ENCODE data around the gene HNF1A.

HNF1A gene

DNA sequence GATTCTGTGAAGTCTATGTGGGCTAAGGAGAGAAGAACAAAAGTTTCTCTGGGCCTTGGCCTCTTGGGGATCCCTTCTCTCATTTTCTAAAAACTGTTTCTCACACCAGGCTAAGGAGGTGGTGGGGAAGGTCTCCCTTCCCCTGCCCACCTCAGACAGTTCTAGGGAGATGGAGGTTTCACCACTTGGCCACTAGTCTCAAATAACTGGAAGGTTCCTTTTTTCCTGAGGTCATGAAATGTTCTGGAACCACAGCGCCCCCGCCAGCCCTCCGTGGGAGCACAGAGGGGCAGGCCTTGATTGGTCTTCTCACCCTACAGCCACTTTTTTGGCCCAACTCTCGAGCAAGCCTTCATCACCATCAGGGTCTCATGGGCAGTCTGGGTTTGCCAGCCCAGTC lies 25.3 kb downstream of the HNF1A start:
- no peak for DNase-seq
- intact Hi-C loops (cut with DNase I) = no loop called here

DNA sequence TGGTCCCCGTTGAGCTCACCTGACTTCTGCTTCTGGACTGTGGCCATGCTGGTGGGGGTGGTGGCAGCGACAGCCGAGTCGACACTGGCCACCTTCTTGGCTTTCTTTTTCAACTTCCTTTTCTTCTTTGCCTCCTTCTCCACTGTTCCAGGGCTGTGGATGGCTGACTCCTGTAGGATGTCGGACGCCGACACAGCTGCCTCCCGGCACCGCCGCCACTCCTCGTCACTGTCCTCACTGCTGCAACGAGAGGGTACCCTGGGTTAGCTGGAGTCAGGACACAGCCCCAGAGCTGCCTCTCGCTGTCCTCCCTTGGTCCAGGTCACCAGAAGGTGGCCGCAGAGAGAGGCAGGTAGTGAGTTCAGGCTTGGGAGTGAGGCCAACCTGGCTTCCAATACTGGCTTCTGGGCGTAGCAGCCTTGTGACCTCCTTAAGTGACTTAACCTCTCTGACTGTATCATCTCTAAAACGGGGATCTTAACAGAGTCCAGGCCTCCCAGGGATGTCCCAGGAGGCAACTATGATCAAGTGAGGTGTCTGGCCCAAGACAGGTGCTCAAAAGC lies 26.0 kb downstream of the HNF1A start:
- no peak for DNase-seq
- intact Hi-C loops (cut with DNase I) = no loop called here

DNA sequence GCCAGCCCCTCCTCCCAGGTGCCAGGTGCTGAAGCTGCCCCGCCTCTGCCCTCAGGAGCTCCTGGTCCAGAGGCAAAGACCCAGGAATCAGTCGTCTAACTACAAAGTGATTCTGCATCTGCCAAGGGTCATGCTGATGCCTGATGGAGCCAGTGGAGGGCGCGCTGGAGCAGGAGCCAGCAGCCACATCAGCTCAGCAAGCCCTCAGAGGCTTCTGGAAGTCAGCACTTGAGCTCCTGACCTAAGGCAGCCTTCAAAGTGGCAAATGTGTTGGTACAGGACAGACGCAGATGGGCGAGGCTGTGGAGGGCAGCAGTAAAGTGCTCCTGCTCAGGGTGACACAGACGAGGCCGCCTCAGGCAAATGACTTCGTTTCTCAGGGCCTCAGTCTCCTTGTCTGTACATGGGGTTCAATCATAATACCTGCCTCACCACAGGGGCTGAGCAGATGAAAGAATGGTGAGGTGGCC lies 27.0 kb downstream of the HNF1A start:
- peak in 36 of 42 donors; percentile 10 to 67 (median 36) for DNase-seq
- intact Hi-C loops (cut with DNase I) = no loop called here

DNA sequence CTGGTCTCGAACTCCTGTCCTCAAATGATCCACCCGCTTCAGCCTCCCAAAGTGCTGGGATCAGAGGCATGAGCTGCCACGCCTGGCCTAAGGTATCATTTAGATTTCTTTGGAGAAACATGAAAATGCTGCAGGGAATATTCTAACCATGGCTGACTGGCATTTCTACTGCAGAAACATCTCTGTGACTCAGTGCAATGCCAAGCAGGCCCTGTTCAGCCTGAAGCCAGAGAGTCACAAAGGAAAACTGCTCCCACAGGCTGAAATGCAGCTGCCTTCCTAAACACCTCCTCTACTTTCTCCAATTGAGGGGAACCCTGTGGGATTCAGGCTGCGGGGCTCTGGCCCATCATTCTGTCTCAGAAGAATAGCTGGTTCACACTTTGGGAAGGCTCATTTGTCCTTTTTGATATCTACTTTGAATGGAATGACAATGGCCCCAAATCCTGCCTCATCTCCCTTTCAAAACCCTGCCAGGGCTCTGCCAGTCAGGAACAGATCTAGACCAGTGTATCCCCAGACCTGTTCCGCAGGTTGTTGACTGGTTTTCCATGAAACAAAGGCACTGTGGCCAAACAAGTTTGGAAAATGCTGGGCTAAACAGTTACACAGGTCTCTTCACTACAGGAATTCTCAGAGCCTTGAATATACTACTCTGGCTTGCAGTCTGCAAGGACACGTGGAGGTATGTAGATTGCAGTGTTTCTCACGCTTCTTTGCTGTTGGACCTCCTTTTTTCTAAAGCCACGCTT lies 30.2 kb downstream of the HNF1A start:
- intact Hi-C loops (cut with DNase I) = no loop called here
- no peak for DNase-seq

DNA sequence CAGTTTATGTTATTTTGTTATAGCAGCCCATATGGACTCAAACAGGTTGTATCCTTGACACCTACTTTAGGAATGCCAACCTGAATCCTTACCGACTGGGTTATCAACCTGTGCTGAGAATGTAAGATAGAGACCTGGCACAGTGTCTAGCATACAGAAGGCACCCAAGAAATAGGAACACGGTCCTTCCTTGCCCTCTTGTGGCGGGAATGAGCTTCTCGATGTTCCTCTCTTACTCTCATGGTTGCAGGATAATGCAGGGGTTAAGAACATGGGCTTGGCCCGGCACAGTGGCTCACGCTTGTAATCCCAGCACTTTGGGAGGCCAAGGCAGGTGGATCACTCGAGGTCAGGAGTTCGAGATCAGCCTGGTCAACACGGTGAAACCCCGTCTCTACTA lies 31.4 kb downstream of the HNF1A start:
- intact Hi-C loops (cut with DNase I) = no loop called here
- peak in 22 of 42 donors; percentile 7 to 61 (median 32) for DNase-seq

DNA sequence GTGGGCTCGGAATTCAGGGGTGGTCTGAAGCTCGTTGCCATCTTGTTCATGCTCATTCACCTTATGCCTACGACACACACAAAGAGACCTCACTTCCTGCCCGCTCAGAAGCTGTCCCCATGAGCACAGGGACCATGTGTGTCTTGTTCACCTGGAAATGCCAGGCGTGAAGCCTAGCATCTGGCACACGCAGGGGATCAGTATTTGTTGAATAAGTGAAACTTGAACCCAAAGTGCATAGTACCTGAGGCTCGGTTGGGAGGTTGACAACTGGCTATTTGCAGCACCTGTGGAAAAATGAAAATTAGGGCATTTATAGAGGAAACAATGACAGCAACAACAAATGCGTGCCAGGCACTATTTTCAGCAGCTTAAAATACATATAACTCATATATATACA lies 32.5 kb downstream of the HNF1A start:
- intact Hi-C loops (cut with DNase I) = no loop called here
- DNase-seq = no peak

DNA sequence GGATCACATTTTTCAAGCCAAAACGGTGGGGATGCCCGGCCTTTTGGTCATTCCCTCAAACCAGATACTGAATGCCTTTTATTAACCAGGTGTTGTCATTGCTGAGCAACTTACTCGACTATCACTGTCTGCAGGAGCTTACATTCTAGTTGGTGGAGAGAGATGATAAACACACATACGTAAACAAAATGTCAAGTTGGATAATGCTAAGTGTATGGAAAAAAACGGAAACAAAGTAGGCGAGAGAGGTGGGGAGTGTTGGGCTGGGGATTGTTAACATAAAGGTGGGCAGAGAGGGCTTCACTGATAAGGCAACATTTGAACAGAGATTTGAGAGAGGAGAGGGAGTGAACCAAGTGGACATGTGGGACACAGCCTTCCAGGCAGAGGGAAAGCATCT lies 33.5 kb downstream of the HNF1A start:
- DNase-seq = no peak
- intact Hi-C loops (cut with DNase I) = no loop called here

DNA sequence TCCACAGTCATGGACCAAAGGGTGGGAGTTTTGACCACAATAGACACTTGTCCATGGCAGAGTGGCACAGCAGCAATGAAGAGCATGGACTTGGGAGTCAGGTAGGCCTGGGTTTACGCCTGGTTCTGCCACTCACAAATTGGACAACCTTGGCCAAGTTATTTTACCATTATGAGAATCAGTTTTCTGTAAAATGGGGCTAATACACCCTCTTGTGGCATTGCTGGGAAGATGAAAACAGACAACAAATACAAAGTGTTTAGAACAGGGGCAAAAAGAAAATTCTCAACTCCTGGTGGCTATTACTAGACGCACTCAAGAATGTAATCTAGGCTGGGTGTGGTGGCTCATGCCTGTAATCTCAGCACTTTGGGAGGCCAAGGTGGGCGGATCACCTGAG lies 35.4 kb downstream of the HNF1A start:
- DNase-seq = no peak
- intact Hi-C loops (cut with DNase I) = no loop called here

DNA sequence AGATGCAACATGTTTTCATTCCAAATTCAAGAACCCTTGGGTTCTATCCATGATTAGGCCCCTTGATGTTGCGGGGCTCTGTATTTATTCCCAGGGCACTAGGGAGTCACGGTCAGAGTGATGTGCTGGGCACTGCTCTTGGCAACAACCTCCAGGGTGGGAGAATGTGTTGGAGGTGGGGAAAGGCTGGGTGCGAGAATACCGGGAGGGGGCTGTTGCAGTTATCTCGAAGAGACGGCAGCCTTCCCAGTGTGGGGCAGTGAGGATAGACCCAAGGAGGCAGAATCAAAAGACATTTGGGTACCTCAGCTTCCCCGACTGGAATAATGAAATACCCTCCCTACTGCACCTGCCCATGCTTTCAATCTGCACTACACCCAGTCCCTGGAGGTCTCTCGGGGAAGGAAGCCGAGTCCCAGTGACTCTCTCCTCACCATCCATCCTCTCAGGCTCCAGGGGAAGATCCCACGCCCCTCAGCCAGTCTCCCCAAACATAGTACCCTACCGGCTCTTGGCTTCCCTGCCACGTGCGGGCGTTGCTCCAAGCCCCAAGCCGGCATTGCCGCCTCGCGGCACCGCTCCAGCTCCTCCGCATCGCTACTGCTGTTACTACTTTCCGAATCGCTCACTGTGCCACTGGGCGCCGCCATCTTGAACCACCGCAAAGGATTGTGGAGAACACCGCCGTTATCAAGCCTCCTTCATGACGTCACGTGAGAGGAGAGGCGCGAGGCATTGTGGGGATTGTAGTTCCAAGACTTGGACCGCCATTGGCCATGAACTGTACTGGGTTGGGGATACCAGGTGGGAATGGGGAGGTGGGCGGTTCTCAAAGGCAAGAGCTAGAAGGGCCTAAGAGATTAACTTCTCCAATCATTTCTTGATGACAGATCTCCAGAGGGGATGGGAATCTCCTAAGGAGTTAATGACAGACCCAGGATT lies 37.8 kb downstream of the HNF1A start, which contains the start of gene C12orf43:
Gene C12orf43 (minus strand): TSS at position 663 of the 942 bp plus-strand sequence. CDS start 13 bp downstream, at position 650.
- intact Hi-C loops (cut with DNase I) = no loop called here
- peak; percentile 89 to 99 (median 97) for DNase-seq

DNA sequence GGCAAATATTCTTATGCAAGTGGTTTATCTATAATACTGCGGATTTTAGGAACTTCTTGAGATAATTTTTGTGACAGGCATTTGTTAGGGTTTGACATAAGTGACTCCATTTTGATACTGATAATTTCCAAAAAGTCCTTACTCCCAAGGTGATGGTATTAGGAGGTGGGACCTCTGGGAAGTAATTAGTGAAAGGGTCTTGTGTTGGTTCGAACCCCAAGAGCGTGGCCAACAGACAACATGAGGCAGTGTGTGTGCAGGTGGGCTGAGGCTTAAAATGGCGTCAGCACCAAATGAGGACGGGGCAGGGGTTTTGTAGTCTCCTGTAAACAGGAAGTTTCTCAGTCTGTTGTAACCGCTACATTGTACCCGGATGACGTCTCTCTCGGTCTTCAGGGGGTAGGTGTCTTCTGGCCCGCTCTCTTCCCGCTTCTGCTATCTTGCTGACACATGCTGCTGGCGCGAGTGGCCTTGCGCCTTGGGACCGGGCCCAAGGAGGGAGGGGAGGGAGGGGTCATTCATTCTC lies 39.7 kb downstream of the HNF1A start:
- intact Hi-C loops (cut with DNase I) = no loop called here
- DNase-seq = no peak

DNA sequence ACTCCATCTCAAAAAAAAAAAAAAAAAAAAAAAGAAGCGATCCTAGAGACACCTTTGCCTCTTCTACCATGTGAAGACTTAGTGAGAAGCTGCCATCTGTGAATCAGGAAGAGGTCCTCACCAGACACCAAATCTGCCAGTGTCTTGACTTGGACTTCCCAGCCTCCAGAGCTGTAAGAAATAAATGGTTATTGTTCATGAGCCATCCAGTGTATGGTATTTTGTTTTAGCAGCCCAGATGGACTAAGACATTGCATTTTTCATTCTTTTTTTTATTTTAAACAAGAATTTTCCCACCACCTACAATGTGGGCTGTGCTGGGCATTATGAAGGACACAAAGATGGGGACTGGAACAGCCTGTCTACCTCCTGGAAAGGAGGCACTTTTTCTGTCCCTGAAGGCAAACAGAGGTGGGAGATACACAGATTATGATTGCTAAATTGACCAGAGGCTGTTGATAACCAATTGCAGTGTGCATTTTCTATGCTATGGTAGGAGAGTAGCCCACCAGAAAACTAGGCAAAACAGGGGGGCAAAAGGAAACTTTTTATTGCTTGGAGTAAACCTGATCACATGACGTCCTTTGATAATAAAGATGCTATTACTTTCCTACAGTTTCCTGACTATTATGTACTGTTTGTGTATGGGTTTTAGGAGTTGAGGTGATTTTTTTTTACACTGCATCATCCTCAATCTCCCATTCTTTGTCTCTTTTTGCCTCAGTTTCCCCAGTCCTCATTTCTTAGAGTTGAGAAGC lies 40.7 kb downstream of the HNF1A start:
- DNase-seq = no peak
- intact Hi-C loops (cut with DNase I) = no loop called here

DNA sequence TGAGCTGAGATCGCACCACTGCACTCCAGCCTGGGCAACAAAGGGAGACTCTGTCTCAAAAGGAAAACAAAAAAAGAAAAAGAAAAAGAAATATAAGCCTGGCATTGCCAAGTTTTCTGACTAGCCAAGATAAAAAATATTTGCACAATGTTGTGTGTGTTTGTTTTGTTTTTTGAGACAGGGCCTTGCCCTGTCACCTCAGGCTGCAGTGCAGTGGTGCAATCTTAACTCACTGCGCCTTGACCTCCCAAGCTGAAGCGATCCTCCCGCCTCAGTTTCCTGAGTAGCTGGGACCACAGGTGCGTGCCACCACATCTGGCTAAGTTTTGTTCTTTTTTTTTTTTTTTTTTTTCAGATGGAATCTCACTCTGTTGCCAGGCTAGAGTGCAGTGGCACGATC lies 43.4 kb downstream of the HNF1A start:
- intact Hi-C loops (cut with DNase I) = no loop called here
- DNase-seq = no peak

DNA sequence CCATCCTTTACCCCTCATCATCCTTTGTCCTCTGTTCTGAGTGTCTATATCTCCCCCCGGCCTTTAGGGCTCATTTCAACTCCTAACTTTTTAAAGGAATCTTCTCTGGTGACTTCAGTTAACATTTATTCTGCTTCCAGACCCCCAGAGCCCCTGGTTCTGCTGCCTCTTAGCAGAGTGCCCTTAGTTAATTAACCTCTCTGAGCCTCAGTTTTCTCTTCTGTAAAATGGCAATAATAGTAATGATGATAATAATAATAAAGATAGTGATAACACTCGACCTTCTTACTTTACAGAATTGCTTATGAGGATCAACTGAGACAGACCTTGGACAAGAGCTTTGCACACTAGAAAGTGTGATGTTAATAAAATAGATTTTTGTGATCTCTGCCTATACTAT lies 44.4 kb downstream of the HNF1A start:
- no peak for DNase-seq
- intact Hi-C loops (cut with DNase I) = no loop called here

DNA sequence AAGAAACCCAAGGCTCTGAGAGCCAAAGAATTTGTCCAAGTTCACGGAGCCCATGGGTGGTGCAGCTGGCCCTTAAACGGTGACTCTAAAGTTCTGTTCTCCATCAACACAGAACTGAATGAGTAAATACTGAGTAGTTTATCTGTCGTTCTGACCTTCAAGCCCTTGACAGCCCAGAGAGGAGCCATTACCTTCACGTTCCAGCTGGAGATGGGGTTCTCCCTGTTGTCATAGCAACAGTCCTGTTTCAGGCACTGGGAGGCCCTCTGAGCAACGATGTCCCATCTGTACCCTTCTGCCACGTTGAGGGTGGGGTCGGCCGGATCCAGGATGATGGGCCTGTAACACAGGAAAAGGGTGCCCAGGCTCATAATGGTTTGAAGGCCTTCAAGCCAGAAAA lies 45.5 kb downstream of the HNF1A start:
- no peak for DNase-seq
- intact Hi-C loops (cut with DNase I) = no loop called here

DNA sequence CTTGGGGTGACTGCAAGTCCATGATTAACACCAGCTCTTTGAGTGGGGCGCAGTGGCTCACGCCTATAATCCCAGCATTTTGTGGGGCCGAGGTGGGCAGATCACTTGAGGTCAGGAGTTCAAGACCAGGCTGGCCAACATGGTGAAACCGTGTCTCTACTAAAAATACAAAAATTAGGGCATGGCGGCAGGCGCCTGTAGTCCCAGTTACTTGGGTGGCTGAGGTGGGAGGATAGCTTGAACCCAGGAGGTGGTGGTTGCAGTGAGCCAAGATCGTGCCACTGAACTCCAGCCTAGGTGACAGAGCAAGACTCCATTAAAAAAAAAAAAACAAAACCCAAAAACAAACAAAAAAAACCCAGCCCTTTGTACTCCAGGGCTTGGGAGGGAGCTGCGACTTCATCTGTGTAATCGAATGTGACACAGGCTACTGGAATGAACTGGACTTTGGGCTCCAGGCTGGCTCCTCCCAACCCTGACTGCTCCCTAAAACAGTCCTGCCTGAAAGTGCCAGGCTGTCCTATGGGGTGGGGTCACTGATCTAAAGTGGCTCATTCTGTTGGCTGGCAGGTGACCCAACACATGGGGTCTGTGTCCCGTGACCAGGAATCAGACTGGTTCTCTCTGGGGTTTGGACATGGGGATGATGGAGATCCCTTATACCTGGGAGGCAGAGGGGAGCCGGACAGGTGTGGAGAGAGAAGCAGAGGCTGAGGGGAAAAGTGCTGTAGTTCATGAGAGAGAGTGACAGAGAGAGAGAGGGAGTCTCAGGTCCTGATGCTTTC lies 47.3 kb downstream of the HNF1A start:
- intact Hi-C loops (cut with DNase I) = no loop called here
- no peak for DNase-seq

DNA sequence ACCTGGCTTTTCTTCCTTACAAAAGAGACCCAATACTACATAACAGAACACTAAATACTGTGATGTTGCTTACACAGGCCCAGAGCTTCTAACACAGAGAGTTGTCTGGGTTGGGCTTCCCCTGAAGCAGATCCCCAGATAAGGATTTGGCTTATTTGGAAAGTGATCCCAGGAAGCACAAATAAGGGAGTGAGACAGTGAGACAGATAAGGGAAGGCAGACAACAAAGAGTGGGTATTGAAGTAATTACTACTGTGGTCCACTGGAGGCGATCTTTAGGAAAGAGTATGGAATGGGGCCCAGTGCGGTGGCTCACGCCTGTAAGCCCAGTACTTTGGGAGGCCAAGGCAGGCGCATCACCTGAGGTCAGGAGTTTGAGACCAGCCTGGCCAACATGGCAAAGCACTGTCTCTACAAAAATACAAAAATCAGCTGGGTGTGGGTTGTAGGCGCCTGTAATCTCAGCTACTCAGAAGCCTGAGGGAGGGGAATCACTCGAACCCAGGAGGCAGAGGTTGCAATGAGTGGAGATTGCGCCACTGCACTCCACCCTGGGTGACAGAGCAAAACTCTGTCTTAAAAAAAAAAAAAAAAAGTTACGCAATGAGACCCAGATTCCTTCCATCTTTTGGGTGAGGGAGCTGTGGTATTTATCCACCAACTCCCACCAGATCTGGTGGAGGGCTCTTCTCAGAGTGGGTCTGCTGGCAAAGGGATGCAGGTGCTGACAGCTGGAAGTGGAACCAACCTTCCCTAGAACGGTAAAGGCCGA lies 48.1 kb downstream of the HNF1A start:
- DNase-seq = no peak
- intact Hi-C loops (cut with DNase I) = no loop called here

DNA sequence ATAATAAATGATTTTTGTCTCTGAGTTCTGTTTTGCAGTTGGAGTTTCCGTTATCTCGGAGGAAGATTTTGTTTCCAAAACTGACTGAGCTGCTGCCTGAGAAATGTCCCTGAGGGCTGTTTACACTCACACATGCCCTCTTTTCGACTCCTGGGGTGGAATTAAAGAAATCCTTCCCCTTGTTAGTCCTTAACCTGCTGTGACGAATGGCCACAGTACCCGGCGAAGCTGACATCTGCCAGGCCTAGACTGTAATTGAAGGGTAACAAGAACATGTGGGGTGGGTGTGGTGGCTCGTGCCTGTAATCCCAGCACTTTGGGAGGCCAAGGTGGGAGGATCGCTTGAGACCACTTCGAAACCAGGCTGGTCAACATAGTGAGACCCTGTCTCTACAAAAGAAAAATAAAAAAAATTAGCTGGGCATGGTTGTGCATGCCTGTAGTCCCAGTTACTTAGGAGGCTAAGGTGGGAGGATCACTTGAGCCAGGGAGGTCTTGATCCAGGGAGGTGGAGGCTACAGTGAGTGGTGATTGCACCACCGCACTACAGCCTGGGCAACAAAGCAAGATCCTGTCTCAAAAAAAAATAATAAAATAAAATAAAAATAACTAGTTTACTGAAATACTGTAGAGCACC lies 52.4 kb downstream of the HNF1A start:
- no peak for DNase-seq
- intact Hi-C loops (cut with DNase I) = no loop called here
